ENCODE data around the gene NHS. TPM values are rescaled to one million over a fixed set of nuclear protein-coding genes. Genes with fewer than 3 reads are reported as not detected.

Gene NHS
- total RNA-seq, 1 donor from 2014 or later = 8.3 TPM

GRCh38 chrX:17670874-17671273 is 295.9 kb downstream of the NHS start:
- Histone ChIP-seq H3K4me1 (no peaks in the 10 kb centered on the region), H3K27ac (no peak overlapping the region), H3K27me3 (no peaks in the 10 kb centered on the region), H3K9me3 (no peaks in the 10 kb centered on the region), H3K36me3 (no peaks in the 10 kb centered on the region), H3K4me3 (no peak overlapping the region)
- no peak for TF ChIP-seq CTCF (IDR thresholded peaks at IDR 0.05)
- no peak for TF ChIP-seq POLR2AphosphoS5 (IDR thresholded peaks at IDR 0.05; ENCODE audit: insufficient read depth in 1 of 2, low read depth in 1 of 2)
- TF ChIP-seq POLR2A (IDR thresholded peaks at IDR 0.05) = no peak
- DNase-seq (ENCODE audit: extremely low spot score in 2 of 2) = no peak
- intact Hi-C loops (cut with DNase I) = no loop called here

GRCh38 chrX:17674601-17675000 is 299.6 kb downstream of the NHS start:
- intact Hi-C loops (cut with DNase I) = no loop called here

GRCh38 chrX:17679261-17679660 is 304.3 kb downstream of the NHS start:
- Histone ChIP-seq H3K27ac (no peak overlapping the region), H3K4me3 (no peak overlapping the region), H3K4me1 (peaks cover 9% of the 10 kb centered on the region), H3K9me3 (no peaks in the 10 kb centered on the region), H3K36me3 (no peaks in the 10 kb centered on the region), H3K27me3 (no peaks in the 10 kb centered on the region)
- DNase-seq (ENCODE audit: extremely low spot score in 2 of 2) = no peak
- intact Hi-C loops (cut with DNase I) = no loop called here
- TF ChIP-seq POLR2A (IDR thresholded peaks at IDR 0.05) = no peak
- no peak for TF ChIP-seq POLR2AphosphoS5 (IDR thresholded peaks at IDR 0.05; ENCODE audit: insufficient read depth in 1 of 2, low read depth in 1 of 2)
- TF ChIP-seq CTCF (IDR thresholded peaks at IDR 0.05) = no peak

More at GRCh38 chrX:17674601-17675000, 299.6 kb downstream of the NHS start:
- DNase-seq (ENCODE audit: extremely low spot score in 2 of 2) = no peak
- no peaks in the 10 kb centered on the region for H3K36me3 ChIP-seq
- no peaks in the 10 kb centered on the region for H3K4me1 ChIP-seq
- H3K27me3 ChIP-seq = no peaks in the 10 kb centered on the region
- H3K9me3 ChIP-seq = no peaks in the 10 kb centered on the region
- H3K27ac ChIP-seq = no peak overlapping the region
- TF ChIP-seq POLR2A (IDR thresholded peaks at IDR 0.05) (no peak), POLR2AphosphoS5 (IDR thresholded peaks at IDR 0.05; ENCODE audit: insufficient read depth in 1 of 2, low read depth in 1 of 2) (no peak), CTCF (IDR thresholded peaks at IDR 0.05) (no peak)
- no peak overlapping the region for H3K4me3 ChIP-seq

GRCh38 chrX:17679820-17680219 is 304.8 kb downstream of the NHS start:
- H3K4me3 ChIP-seq = no peak overlapping the region
- intact Hi-C loops (cut with DNase I) = loop anchor here (10.0 kb wide), 1 partner anchor 435 kb away; no protein-coding TSS in a partner anchor

More at GRCh38 chrX:17679820-17680219, 304.8 kb downstream of the NHS start:
- Histone ChIP-seq H3K9me3 (no peaks in the 10 kb centered on the region), H3K36me3 (no peaks in the 10 kb centered on the region), H3K4me1 (peaks cover 9% of the 10 kb centered on the region), H3K27me3 (no peaks in the 10 kb centered on the region), H3K27ac (no peak overlapping the region)
- no peak for TF ChIP-seq CTCF (IDR thresholded peaks at IDR 0.05)
- no peak for TF ChIP-seq POLR2AphosphoS5 (IDR thresholded peaks at IDR 0.05; ENCODE audit: insufficient read depth in 1 of 2, low read depth in 1 of 2)
- no peak for TF ChIP-seq POLR2A (IDR thresholded peaks at IDR 0.05)
- no peak for DNase-seq (ENCODE audit: extremely low spot score in 2 of 2)

All from vagina (tissue), 2 donors.